Neural cell (in vitro differentiated cells): ENCODE data around the gene HDAC4. TPM values are rescaled to one million over a fixed set of nuclear protein-coding genes. Genes with fewer than 3 reads are reported as not detected.

ENCODE experiments used
- H2AFZ ChIP-seq: fragments of 200-600, 300-800 bp; sonication (generic), shearing (Covaris generic); 2 replicates; pipeline ENCODE4 v1.6.0; 2014; ENCODE audit warnings: low read depth, mild to moderate bottlenecking, antibody characterized with exemption, low read length, moderate library complexity
- H3F3A ChIP-seq: fragments of 200-600 bp; shearing (Covaris generic); 2 replicates; pipeline ENCODE4 v1.6.1; 2016; ENCODE audit warnings: mild to moderate bottlenecking, moderate library complexity, mixed read lengths, antibody characterized with exemption, low read length; ENCODE audit not compliant: insufficient read depth, poor library complexity, severe bottlenecking
- H3K27ac ChIP-seq: fragments of 200-600, 300-800 bp; sonication (generic), shearing (Covaris generic); 2 replicates; pipeline ENCODE4 v1.5.1; 2014; ENCODE audit warnings: mild to moderate bottlenecking, low read length, moderate library complexity
- H3K27me3 ChIP-seq: fragments of 300-800, 200-600 bp; sonication (generic), shearing (Covaris generic); 2 replicates; pipeline ENCODE4 v1.6.0; 2014; ENCODE audit warnings: mild to moderate bottlenecking, low read depth, low read length, moderate library complexity; ENCODE audit not compliant: insufficient read depth
- H3K36me3 ChIP-seq: fragments of 300-800, 200-600 bp; sonication (generic), shearing (Covaris generic); 2 replicates; pipeline ENCODE4 v1.5.1; 2014; ENCODE audit warnings: mild to moderate bottlenecking, antibody characterized with exemption, low read length, moderate library complexity; ENCODE audit not compliant: insufficient read depth
- H3K4me2 ChIP-seq: fragments of 300-800, 200-600 bp; sonication (generic), shearing (Covaris generic); 2 replicates; pipeline ENCODE4 v1.6.0; 2014; ENCODE audit warnings: mild to moderate bottlenecking, low read length
- H3K4me3 ChIP-seq: fragments of 300-800, 200-600 bp; sonication (generic), shearing (Covaris generic); 2 replicates; pipeline ENCODE4 v1.5.1; 2014; ENCODE audit warnings: mild to moderate bottlenecking, low read length, moderate library complexity
- H3K79me2 ChIP-seq: fragments of 200-600 bp; shearing (Covaris generic); replicated peaks from 2 replicates; pipeline ENCODE4 v1.6.0; 2014; ENCODE audit warnings: mild to moderate bottlenecking, low read length, moderate library complexity; ENCODE audit not compliant: insufficient read depth
- H3K9ac ChIP-seq: fragments of 300-800, 200-600 bp; sonication (generic), shearing (Covaris generic); 2 replicates; pipeline ENCODE4 v1.6.1; 2016; ENCODE audit warnings: mild to moderate bottlenecking, low read length, mixed read lengths
- H3K9me2 ChIP-seq: fragments of 200-600 bp; shearing (Covaris generic); 2 replicates; pipeline ENCODE4 v1.6.1; 2016; ENCODE audit warnings: mild to moderate bottlenecking, low read length, mixed read lengths; ENCODE audit not compliant: insufficient read depth
- H3K9me3 ChIP-seq: fragments of 200-600, 300-800 bp; sonication (generic), shearing (Covaris generic); 2 replicates; pipeline ENCODE4 v1.6.1; 2016; ENCODE audit warnings: mild to moderate bottlenecking, mixed run types, low read length, moderate library complexity, mixed read lengths
- H4K20me1 ChIP-seq: fragments of 200-600 bp; shearing (Covaris generic); 2 replicates; pipeline ENCODE4 v1.6.1; 2016; ENCODE audit warnings: mild to moderate bottlenecking, mixed run types; ENCODE audit not compliant: insufficient read depth
- CTCF ChIP-seq: fragments of 450-650 bp; IDR thresholded peaks from 2 replicates; pipeline ENCODE4 v1.5.1; 2014; ENCODE audit warnings: antibody characterized with exemption, mild to moderate bottlenecking, moderate library complexity; ENCODE audit not compliant: poor library complexity, severe bottlenecking
- EP300 ChIP-seq: fragments of 450-650 bp; conservative IDR thresholded peaks from 2 replicates; pipeline ENCODE4 v1.6.1; 2014; ENCODE audit warnings: antibody characterized with exemption, mild to moderate bottlenecking, moderate library complexity; ENCODE audit not compliant: poor library complexity, severe bottlenecking
- EZH2 ChIP-seq: fragments of 200-600, 300-800 bp; shearing (Covaris generic), sonication (generic); IDR thresholded peaks from 2 replicates; pipeline ENCODE4 v1.6.1; 2014; ENCODE audit warnings: antibody characterized with exemption, low read length, borderline replicate concordance, mild to moderate bottlenecking; ENCODE audit not compliant: insufficient read depth, poor library complexity, severe bottlenecking
- MXI1 ChIP-seq: fragments of 450-650 bp; conservative IDR thresholded peaks from 2 replicates; pipeline ENCODE4 v1.6.1; 2014; ENCODE audit warnings: antibody characterized with exemption, mild to moderate bottlenecking; ENCODE audit not compliant: poor library complexity, severe bottlenecking
- POLR2AphosphoS5 ChIP-seq: IDR thresholded peaks from 2 replicates; pipeline ENCODE4 v1.6.1; 2012
- RAD21 ChIP-seq: fragments of 450-650 bp; conservative IDR thresholded peaks from 2 replicates; pipeline ENCODE4 v1.6.1; 2014; ENCODE audit warnings: antibody characterized with exemption, mild to moderate bottlenecking, moderate library complexity
- REST ChIP-seq: IDR thresholded peaks from 2 replicates; pipeline ENCODE4 v1.6.1; 2012; ENCODE audit warnings: borderline replicate concordance
- SMC3 ChIP-seq: fragments of 450-650 bp; conservative IDR thresholded peaks from 2 replicates; pipeline ENCODE4 v1.6.1; 2014; ENCODE audit warnings: antibody characterized with exemption, mild to moderate bottlenecking, moderate library complexity; ENCODE audit not compliant: poor library complexity
- TAF1 ChIP-seq: IDR thresholded peaks from 2 replicates; pipeline ENCODE4 v1.6.1; 2012; ENCODE audit warnings: low read depth
- polyA plus RNA-seq: library from polyadenylated mRNA; depleted of rRNA; stranded (reverse); fragments of >200 nt; gene quantifications from 2 replicates; pipeline ENCODE4 v1.2.3, GENCODE V29; 2014

HDAC4 gene
- polyA plus RNA-seq, 1 donor from 2014 or later, result 3.4 TPM

DNA sequence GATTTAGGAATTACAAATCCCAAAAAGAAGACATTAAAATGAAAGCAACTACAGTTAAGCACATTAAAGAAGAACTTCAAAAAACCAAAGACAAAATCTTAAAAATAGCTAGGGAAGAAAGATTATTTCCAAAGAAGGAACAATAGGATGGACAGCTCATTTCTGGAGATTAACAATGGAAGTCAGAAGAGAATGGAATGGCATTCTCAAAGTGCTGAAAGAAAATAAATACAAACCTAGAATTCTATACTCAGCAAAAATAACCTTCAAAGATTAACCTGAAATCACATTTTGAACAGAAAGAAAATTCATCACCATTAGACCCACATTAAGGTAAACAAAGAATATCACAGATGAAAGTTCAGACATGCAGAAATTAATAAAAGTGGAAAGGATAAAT lies 229.2 kb downstream of the HDAC4 start:
- Histone ChIP-seq H3K36me3 (no peaks in the 10 kb centered on the region), H3F3A (no peaks in the 10 kb centered on the region), H3K4me2 (no peak overlapping the region), H2AFZ (no peak overlapping the region), H3K9ac (no peak overlapping the region), H3K9me3 (peaks cover 14% of the 10 kb centered on the region), H4K20me1 (no peaks in the 10 kb centered on the region), H3K4me3 (no peak overlapping the region), H3K9me2 (no peaks in the 10 kb centered on the region), H3K79me2 (no peaks in the 10 kb centered on the region), H3K27ac (no peak overlapping the region), H3K27me3 (no peaks in the 10 kb centered on the region)
- TF ChIP-seq POLR2AphosphoS5 (no peak), CTCF (no peak), EZH2 (no peak), SMC3 (no peak), RAD21 (no peak), MXI1 (no peak), REST (no peak), TAF1 (no peak)

GRCh38 chr2:239169311-239170048 lies 231.3 kb downstream of the HDAC4 start:
- Histone ChIP-seq H3K36me3 (no peaks in the 10 kb centered on the region), H3K9me3 (peaks cover 11% of the 10 kb centered on the region), H3K4me3 (no peak overlapping the region), H3K27ac (no peak overlapping the region), H2AFZ (no peak overlapping the region), H4K20me1 (no peaks in the 10 kb centered on the region), H3K79me2 (no peaks in the 10 kb centered on the region), H3F3A (no peaks in the 10 kb centered on the region), H3K9ac (no peak overlapping the region), H3K9me2 (no peaks in the 10 kb centered on the region), H3K4me2 (no peak overlapping the region), H3K27me3 (no peaks in the 10 kb centered on the region)
- TF ChIP-seq POLR2AphosphoS5 (no peak), MXI1 (no peak), EP300 (no peak), REST (no peak), RAD21 (no peak), CTCF (no peak), EZH2 (no peak), TAF1 (no peak)
